Astrocyte of the cerebellum (primary cell): Measurements from ENCODE around the gene DNHD1.

Experiments
- DNase-seq: peaks from one replicate; pipeline ENCODE4 v3.0.0-alpha.2; 2011; ENCODE audit warnings: low read depth
- H3K4me3 ChIP-seq: 2 replicates; pipeline ENCODE4 v1.5.1; 2011; ENCODE audit warnings: mild to moderate bottlenecking, low read depth, low read length, moderate library complexity
- CTCF ChIP-seq: IDR thresholded peaks from 2 replicates; pipeline ENCODE4 v1.5.1; 2012; ENCODE audit warnings: low read length, low read depth, moderate library complexity, mild to moderate bottlenecking; ENCODE audit errors: missing control alignments
- in situ Hi-C: cut with HindIII; loops from 2 replicates; pipeline ENCODE4 v1.10.0; 2017; ENCODE audit warnings: low sequenced_read_pairs

Gene DNHD1, protein sequence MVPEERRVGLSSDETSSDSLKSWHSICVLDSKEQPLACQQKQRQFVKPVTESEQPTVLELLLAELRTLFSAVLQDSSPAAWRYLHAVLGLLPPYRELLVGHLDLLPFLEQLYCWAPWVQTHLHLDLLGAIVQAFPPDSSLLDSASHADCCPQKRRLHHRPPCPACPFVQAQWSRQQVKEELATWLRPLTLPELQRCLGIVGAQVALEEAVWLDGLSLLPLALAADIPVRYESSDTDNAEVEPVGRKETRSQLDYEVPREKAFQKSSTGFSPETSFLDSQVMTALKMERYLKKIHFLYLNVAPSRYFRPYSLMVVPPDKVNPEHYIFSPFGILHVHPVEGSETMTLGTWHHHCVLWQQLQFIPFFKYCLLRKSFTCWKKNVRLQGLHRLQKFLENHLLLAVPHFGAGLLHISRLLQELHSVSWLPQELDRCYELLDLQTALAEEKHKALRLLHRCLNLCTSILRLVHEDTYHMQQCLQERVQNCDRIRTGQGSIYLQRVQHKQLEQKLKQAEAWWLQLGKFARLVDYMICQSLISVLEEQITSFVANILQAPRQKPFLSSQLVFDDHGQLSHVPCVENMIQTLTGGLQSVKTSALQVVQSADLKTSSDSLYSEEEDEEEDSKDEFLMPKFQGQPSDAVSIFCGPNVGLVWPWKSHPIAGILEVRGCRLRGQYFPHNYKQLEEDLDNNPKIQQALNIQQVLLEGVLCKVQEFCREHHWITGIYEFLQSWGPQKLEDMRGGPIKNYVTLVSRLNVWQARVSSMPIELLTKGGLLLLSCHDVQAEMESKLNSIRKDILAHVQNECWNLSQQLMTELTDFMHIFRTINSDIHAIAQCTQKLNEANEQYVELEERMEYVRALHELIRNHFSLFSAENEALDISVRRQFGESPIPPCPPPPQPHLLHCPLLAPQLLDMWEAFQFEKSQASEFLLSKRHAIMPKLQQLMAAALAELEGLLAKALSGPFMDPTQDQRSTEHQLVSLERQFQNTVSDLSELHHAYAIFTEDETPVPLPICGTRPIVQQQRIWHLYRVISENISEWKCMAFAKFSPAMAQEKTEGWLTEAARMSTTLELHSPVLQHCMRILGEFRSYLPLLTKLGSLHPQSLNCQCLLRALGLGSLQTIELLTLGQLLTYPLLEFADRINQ (N-terminal part only)

GRCh38 chr11:6497069-6497839, at the start of gene DNHD1:
DNHD1 (plus strand) TSS chr11:6497280; CDS start chr11:6498216, 936 bp downstream.
- DNase-seq = no peak
- H3K4me3 ChIP-seq = no peak within 1 kb of the TSS
- in situ Hi-C loops = no loop called here
- no peak for TF ChIP-seq CTCF

DNA sequence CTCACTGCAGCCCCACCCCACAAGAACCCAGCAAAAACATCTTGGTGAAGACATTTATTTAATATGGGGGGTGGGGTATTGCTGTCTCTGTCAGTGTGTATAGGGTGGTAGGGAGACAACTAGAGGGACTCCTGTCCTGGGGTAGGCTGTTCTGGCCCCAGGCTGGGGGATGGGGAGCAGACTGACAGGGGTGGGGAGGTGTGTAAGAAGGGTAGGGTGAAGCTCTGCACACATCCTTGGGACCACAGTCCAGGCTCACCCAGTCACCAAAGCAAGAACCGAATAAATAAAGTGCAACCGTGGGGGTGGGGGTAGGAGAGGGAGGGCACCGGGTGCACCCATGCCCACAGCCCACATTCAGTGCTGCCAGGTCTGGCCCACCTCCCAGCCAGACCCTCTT, 48.5 kb upstream of the DNHD1 start:
- no peak for DNase-seq
- in situ Hi-C loops = no loop called here
- TF ChIP-seq CTCF = no peak
- H3K4me3 ChIP-seq = no peak overlapping the region

- in situ Hi-C loops = no loop called here
- no peak overlapping the region for H3K4me3 ChIP-seq
- no peak for TF ChIP-seq CTCF
- no peak for DNase-seq
Measured at GRCh38 chr11:6452219-6452618, 44.9 kb upstream of the DNHD1 start.

- in situ Hi-C loops = no loop called here
- no peak for TF ChIP-seq CTCF
- no peak overlapping the region for H3K4me3 ChIP-seq
- no peak for DNase-seq
Measured at GRCh38 chr11:6453152-6453551, 43.9 kb upstream of the DNHD1 start.

- in situ Hi-C loops = no loop called here
- TF ChIP-seq CTCF = no peak
- no peak for DNase-seq
- H3K4me3 ChIP-seq = no peak overlapping the region
Measured at GRCh38 chr11:6455070-6455469, 42.0 kb upstream of the DNHD1 start.
